Vagina (tissue), 2 donors: Measurements from ENCODE around the gene HTRA1.

Experiments
- CTCF ChIP-seq, 3 experiments: fragments of 450-650 bp in 2 of 3; fragments of 200-600 bp in 1 of 3; sonication (generic) in 1 of 3; IDR thresholded peaks; one replicate each; pipeline ENCODE4 v1.5.1; 2017 to 2019; ENCODE audit warnings: antibody characterized with exemption in 3 of 3, mild to moderate bottlenecking in 2 of 3, moderate library complexity in 2 of 3
- POLR2A ChIP-seq, 2 donors: fragments of 450-650 bp; IDR thresholded peaks; one replicate each; pipeline ENCODE4 v1.6.1; 2017; ENCODE audit warnings: antibody characterized with exemption in 2 of 2, mild to moderate bottlenecking in 2 of 2, moderate library complexity in 2 of 2
- POLR2AphosphoS5 ChIP-seq, 2 donors: sonication (generic); formaldehyde crosslinking; IDR thresholded peaks; one replicate each; pipeline ENCODE4 v1.9.0; 2017; ENCODE audit warnings: antibody characterized with exemption in 2 of 2, mild to moderate bottlenecking in 2 of 2, low read depth in 1 of 2; ENCODE audit not compliant: insufficient read depth in 1 of 2

- TF ChIP-seq CTCF (IDR thresholded peaks at IDR 0.05) = no peak
- TF ChIP-seq POLR2AphosphoS5 (IDR thresholded peaks at IDR 0.05; ENCODE audit: insufficient read depth in 1 of 2, low read depth in 1 of 2) = no peak
- no peak for TF ChIP-seq POLR2A (IDR thresholded peaks at IDR 0.05)
These were observed 30.7 kb downstream of the HTRA1 start for GRCh38 chr10:122492006-122492405.
